Vagina (tissue), 2 donors: ENCODE results near the gene EPB41L5.

ENCODE experiments used
- POLR2A ChIP-seq, 2 donors: fragments of 450-650 bp; IDR thresholded peaks; one replicate each; pipeline ENCODE4 v1.6.1; 2017; ENCODE audit warnings: antibody characterized with exemption in 2 of 2, mild to moderate bottlenecking in 2 of 2, moderate library complexity in 2 of 2
- POLR2AphosphoS5 ChIP-seq, 2 donors: sonication (generic); formaldehyde crosslinking; IDR thresholded peaks; one replicate each; pipeline ENCODE4 v1.9.0; 2017; ENCODE audit warnings: antibody characterized with exemption in 2 of 2, mild to moderate bottlenecking in 2 of 2, low read depth in 1 of 2; ENCODE audit not compliant: insufficient read depth in 1 of 2
- TF ChIP-seq, protein P1 (sequence below), 3 experiments: fragments of 450-650 bp in 2 of 3; fragments of 200-600 bp in 1 of 3; sonication (generic) in 1 of 3; IDR thresholded peaks; one replicate each; pipeline ENCODE4 v1.5.1; 2017 to 2019; ENCODE audit warnings: antibody characterized with exemption in 3 of 3, mild to moderate bottlenecking in 2 of 3, moderate library complexity in 2 of 3

DNA sequence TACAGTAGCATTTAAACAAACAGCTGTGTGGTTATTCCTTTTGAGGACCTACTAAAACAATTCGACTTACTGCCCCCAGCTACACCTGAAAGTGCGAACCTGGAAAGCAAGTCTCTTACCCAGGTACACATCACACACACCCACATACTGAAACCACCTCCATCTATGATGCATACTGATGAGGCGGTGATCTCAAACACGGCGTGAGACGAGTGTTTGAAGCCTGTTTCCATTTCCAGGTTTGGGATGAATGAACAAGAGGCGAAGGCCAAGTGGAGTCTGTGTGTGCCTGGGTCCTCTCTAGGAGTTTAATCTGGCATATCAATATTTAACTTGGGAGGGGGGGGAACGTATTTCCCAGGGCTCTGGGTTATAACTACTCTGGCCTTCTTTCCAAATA is 208.7 kb downstream of the EPB41L5 start:
- TF ChIP-seq, protein P1, sequence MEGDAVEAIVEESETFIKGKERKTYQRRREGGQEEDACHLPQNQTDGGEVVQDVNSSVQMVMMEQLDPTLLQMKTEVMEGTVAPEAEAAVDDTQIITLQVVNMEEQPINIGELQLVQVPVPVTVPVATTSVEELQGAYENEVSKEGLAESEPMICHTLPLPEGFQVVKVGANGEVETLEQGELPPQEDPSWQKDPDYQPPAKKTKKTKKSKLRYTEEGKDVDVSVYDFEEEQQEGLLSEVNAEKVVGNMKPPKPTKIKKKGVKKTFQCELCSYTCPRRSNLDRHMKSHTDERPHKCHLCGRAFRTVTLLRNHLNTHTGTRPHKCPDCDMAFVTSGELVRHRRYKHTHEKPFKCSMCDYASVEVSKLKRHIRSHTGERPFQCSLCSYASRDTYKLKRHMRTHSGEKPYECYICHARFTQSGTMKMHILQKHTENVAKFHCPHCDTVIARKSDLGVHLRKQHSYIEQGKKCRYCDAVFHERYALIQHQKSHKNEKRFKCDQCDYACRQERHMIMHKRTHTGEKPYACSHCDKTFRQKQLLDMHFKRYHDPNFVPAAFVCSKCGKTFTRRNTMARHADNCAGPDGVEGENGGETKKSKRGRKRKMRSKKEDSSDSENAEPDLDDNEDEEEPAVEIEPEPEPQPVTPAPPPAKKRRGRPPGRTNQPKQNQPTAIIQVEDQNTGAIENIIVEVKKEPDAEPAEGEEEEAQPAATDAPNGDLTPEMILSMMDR (IDR thresholded peaks at IDR 0.05) = no peak
- TF ChIP-seq POLR2A (IDR thresholded peaks at IDR 0.05) = no peak
- TF ChIP-seq POLR2AphosphoS5 (IDR thresholded peaks at IDR 0.05; ENCODE audit: insufficient read depth in 1 of 2, low read depth in 1 of 2) = no peak
